ENCODE data around the gene CAMTA1.
"Not testable (repeated sequence)": the region's sequence is repeated elsewhere in the genome, so short reads cannot be mapped to it uniquely, and the experiment has no call there.

The CAMTA1 gene

GRCh38 chr1:7596126-7596965 lies 811.1 kb downstream of the CAMTA1 start:
- TF ChIP-seq CTCF (conservative IDR thresholded peaks at IDR 0.05; ENCODE audit: low read depth): no peak
- ChIA-PET POLR2A (ENCODE audit: low non-redundant PET) (no interaction called here), CTCF (interaction anchor here (0.6 to 0.7 kb wide), 2 partner anchors 17 to 750 kb away, joined by 3 read pairs; no protein-coding TSS in a partner anchor)
- DNase-seq (ENCODE audit: low spot score): no peak
- H3K27ac ChIP-seq: no peak overlapping the region

DNA sequence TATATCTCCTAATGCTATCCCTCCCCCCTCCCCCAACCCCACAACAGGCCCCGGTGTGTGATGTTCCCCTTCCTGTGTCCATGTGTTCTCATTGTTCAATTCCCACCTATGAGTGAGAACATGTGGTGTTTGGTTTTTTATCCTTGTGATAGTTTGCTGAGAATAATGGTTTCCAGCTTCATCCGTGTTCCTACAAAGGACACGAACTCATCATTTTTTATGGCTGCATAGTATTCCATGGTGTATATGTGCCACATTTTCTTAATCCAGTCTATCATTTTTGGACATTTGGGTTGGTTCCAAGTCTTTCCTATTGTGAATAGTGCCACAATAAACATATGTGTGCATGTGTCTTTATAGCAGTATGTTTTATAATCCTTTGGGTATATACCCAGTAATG lies 812.8 kb downstream of the CAMTA1 start:
- DNase-seq (ENCODE audit: low spot score); H3K27ac ChIP-seq; CTCF ChIA-PET; POLR2A ChIA-PET (ENCODE audit: low non-redundant PET): not testable (repeated sequence)

DNA sequence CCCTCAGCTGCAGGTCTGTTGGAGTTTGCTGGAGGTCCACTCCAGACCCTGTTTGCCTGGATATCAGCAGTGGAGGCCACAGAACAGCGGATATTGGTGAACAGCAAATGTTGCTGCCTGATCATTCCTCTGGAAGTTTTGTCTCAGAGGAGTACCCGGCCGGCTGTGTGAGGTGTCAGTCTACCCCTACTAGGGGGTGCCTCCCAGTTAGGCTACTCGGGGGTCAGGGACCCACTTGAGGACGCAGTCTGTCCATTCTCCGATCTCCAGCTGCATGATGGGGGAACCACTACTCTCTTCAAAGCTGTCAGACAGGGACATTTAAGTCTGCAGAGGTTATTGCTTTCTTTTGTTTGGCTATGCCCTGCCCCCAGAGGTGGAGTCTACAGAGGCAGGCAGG lies 819.7 kb downstream of the CAMTA1 start:
- DNase-seq (ENCODE audit: low spot score); H3K27ac ChIP-seq; POLR2A ChIA-PET (ENCODE audit: low non-redundant PET): not testable (repeated sequence)
- CTCF ChIA-PET: interaction anchor here (0.6 to 0.7 kb wide), 2 partner anchors 15 to 939 kb away, joined by 3 to 5 read pairs; no protein-coding TSS in a partner anchor

GRCh38 chr1:7606096-7606495 lies 820.8 kb downstream of the CAMTA1 start:
- DNase-seq (ENCODE audit: low spot score): no peak
- H3K27ac ChIP-seq: no peak overlapping the region
- ChIA-PET CTCF (no interaction called here), POLR2A (ENCODE audit: low non-redundant PET) (no interaction called here)
- TF ChIP-seq CTCF (conservative IDR thresholded peaks at IDR 0.05; ENCODE audit: low read depth): no peak

GRCh38 chr1:7607097-7607496 lies 821.8 kb downstream of the CAMTA1 start:
- DNase-seq (ENCODE audit: low spot score): no peak
- H3K27ac ChIP-seq: no peak overlapping the region
- TF ChIP-seq CTCF (conservative IDR thresholded peaks at IDR 0.05; ENCODE audit: low read depth): no peak
- CTCF ChIA-PET: no interaction called here
- POLR2A ChIA-PET (ENCODE audit: low non-redundant PET): no interaction called here

- H3K27ac ChIP-seq: no peak overlapping the region
- no peak for TF ChIP-seq CTCF (conservative IDR thresholded peaks at IDR 0.05; ENCODE audit: low read depth)
- POLR2A ChIA-PET (ENCODE audit: low non-redundant PET): no interaction called here
- no peak for DNase-seq (ENCODE audit: low spot score)
- CTCF ChIA-PET: no interaction called here
These were observed 823.5 kb downstream of the CAMTA1 start for GRCh38 chr1:7608628-7609305.

- POLR2A ChIA-PET (ENCODE audit: low non-redundant PET): no interaction called here
- no peak for TF ChIP-seq CTCF (conservative IDR thresholded peaks at IDR 0.05; ENCODE audit: low read depth)
- DNase-seq (ENCODE audit: low spot score): no peak
- CTCF ChIA-PET: no interaction called here
- no peak overlapping the region for H3K27ac ChIP-seq
These were observed 824.2 kb downstream of the CAMTA1 start for GRCh38 chr1:7609311-7609994.
